Stimulated activated CD4-positive, alpha-beta T cell treated with anti-CD3 and anti-CD28 coated beads, Interleukin-2, amount 100 ng/mL, for 48 hours (primary cell): ENCODE measurements around the gene PP2D1.
"Not testable (repeated sequence)": the region's sequence is repeated elsewhere in the genome, so short reads cannot be mapped to it uniquely, and the experiment has no call there.

ENCODE experiments used
- DNase-seq, 2 donors: peaks; one replicate each; pipeline ENCODE4 v3.0.0-alpha.2; 2020

PP2D1 gene

GRCh38 chr3:20039765-20040547 lies 27.9 kb upstream of the PP2D1 start, which contains the start of gene KAT2B:
TSS of gene KAT2B (plus strand) at chr3:20040446. CDS start at chr3:20040478, 32 bp downstream.
- DNase-seq, result peak; percentile 67 to 70

GRCh38 chr3:20039466-20039764 lies 27.4 kb upstream of the PP2D1 start:
- no peak for DNase-seq

- no peak for DNase-seq
Measured at GRCh38 chr3:20038699-20039465, 26.8 kb upstream of the PP2D1 start.

GRCh38 chr3:20037255-20037996 lies 25.4 kb upstream of the PP2D1 start:
- no peak for DNase-seq

DNA sequence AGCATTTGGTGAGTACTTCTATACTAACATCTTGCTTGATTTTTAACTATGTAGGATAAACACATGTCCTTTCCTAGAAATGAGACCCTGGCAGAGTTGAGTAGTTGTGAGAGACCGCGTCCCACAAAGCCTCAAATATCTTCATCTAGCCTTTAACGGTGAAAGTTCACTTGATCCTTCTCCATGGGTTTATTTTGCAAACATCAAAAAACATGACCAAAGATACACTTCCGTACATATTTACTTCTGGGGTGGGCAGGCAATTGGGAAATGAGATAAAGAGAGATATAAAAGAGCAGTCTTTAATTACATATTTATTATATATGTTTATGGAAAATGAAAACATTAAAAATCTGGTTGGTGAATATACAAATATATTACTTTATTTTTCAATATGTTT lies 23.0 kb upstream of the PP2D1 start:
- no peak for DNase-seq

DNA sequence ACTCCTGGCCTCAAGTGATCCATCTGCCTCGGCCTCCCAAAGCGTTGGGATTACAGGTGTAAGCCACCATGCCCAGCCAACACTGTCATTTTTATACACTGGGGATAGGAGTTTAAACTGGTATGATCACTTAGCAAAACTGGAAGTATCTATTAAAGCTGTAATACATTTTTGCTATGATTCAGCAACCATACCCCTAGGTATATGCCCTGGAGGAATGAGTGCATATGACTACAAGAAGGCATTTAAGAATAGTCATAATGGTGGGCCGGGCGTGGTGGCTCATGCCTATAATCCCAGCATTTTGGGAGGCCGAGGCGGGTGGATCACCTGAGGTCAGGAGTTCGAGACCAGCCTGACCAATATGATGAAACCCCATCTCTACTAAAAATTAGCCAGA lies 19.9 kb upstream of the PP2D1 start:
- DNase-seq, result not testable (repeated sequence)

GRCh38 chr3:20028905-20029331 lies 16.9 kb upstream of the PP2D1 start:
- no peak for DNase-seq

DNA sequence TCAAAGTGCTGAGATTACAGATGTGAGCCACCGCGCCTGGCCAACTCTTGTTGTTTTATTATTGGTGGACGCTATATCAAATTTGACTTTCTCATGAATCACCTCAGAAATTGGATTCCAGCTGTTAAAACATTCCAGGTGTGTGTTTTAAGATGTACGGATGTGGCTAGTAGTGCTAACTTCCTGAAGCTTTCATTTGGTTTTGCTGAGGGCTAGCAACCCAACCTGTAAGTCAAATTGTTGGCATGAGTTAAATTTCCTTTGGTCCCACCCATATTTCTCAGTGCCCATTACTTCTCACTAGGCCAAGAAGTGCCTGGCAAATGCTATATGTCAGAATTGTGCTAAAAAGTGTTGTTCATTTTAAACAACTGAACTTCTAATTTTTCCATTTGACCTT lies 15.1 kb upstream of the PP2D1 start:
- DNase-seq, result no peak

DNA sequence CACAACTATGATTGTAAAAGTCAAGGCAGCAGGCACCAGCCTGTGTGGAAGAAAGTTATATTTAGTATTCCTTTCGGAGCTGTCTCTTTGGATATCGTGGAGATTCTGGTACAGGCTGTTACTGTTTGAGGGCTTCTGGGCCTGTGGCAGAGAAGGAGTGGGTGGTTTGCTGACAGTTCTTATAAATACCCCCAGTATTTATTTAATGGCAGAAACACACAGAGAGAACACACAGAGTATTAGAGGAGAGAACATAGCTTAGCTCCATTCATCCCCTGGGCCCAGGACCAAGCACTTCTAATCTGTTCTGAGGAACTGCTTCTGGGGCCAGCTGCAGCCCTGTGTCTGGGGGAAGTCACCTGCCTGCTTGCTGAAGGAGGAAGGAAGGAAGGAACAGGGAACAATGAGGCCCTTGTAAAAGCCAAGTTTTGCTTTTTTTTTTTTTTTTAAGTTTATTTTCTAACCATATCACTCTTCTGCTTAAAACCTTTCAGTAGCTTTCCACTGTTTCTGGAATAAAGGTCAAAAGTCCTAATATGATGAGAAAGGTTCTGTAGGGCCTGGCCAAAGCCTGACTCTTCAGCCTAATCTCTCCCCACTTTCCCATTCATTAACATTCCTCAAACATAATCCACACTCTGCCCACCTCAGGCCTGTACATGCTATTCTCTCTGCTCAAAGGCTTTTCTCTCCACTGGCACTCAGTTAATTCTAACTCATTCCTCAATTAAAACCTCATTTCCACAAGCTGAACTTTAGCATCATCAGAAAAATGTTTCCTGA lies 11.8 kb upstream of the PP2D1 start:
- no peak for DNase-seq

DNA sequence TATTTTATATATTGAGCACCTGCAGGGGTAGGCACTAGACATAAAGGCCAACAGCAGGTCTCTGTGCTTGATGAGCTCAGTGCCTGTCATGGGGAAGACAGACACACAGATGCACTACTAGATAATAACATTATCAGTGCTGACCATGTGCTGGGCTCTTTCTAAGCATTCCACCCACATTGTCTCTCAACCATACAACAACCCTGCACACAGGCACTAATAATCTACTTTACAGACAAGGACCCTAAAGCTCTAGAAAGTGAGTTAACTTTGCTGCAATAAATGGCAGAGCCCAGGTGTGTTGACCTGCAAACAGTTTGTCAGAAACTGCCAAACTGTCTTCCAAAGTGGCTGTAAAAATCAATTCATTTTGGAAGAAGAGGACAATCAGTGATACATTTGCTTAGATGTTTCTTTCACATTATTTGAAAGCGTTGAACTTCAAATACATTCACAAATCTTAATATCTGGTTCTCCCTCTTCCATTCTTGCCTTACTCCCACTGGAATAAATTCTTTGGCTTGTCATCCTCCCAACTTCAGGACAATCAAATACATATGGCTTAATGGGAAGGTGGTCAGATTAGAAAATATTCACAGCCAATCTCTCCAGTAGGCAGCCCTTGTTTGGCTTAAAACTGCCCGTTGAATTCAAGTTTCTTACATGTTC lies 11.0 kb upstream of the PP2D1 start:
- DNase-seq, result no peak

DNA sequence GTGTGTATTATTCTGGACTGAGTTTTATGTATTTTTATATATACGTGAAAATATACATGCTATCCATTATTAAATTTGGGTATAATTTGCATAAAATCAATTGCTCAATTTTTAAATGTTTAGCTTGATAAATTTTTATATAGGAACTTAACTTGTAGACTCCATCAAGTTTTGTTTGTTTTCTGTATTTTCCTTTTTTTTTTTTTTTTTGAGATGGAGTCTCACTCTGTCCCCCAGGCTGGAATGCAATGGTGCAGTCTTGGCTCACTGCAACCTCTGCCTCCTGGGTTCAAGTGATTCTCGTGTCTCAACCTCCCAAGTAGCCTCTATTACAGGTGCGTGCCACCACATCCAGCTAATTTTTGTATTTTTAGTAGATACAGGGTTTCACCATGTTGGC lies 4.0 kb upstream of the PP2D1 start:
- not testable (repeated sequence) for DNase-seq

DNA sequence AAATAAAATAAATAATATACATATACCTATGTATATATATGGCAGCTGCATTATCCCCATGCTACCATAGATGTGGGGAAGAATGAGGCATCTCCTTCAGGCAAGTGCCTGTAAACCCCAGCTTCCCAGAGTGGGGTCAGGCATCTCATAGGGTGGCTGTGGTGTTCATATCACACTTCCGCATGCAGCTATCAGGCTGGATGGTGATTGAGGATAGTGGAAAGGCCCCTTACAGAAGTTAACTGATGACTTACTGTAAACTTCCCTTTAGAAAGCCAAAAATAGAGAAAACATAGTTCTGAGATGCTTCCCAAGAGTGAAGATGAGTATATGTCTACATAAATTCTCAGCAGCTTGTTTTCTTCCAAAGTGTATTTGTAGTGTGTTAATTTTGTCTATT lies 3.5 kb upstream of the PP2D1 start:
- DNase-seq, result no peak

GRCh38 chr3:20013396-20013795 lies 1.3 kb upstream of the PP2D1 start:
- no peak for DNase-seq

DNA sequence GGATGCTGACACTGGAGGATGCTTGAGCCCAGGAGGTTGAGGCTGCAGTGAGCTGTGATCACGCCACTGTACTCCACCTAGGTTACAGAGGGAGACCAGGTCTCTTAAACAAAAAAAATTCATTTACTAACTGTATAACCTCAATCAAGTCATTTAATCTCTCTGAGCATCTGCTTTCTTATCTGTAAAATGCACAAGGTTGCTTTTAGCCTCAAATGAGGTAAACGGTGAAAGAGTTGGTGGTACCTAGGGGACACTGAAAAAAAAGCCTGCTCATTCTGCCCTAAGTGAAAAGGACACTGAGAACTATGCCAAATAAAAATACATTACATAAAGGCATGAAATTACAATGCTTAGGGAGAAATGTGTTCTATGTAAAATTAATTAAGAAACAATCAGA lies 3.4 kb downstream of the PP2D1 start:
- DNase-seq, result no peak

DNA sequence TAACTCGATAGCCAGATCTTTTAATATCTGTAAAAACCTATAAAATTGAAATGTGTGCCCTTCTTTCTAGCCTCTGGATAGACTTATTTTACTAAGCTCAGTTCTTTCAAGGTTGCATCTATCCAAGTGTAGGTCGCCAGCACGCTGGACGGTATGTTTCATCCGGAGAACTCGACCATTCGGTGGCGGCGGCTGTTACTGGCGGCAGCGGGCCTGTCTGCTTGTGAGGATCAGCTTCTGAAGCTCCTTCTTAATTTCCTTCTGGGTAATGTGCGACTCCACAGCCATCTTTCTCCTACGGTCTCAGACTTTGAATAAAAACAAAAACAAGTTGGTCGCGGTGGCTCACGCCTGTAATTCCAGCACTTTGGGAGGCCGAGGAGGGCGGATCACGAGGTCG lies 4.1 kb downstream of the PP2D1 start:
- no peak for DNase-seq

GRCh38 chr3:20001932-20002331 lies 10.1 kb downstream of the PP2D1 start:
- no peak for DNase-seq

DNA sequence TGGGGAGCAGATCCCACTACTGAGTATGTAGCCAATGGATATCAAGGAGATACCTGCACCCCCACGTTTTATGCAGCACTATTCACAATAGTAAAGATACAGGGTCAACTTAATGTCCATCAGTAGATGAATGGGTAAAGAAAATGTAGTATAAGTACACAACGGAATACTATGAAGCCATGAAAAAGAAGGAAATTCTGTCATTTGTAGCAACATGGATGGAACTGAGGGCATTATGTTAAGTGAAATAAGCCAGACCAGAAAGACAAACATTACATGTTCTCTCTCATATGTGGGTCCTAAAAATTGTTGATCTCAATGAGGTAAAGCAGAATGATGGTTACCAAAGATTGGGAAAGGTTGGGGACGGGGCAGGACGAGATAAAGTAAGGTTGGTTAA lies 14.6 kb downstream of the PP2D1 start:
- DNase-seq, result no peak

- no peak for DNase-seq
Measured at GRCh38 chr3:19994796-19995195, 17.3 kb downstream of the PP2D1 start.

DNA sequence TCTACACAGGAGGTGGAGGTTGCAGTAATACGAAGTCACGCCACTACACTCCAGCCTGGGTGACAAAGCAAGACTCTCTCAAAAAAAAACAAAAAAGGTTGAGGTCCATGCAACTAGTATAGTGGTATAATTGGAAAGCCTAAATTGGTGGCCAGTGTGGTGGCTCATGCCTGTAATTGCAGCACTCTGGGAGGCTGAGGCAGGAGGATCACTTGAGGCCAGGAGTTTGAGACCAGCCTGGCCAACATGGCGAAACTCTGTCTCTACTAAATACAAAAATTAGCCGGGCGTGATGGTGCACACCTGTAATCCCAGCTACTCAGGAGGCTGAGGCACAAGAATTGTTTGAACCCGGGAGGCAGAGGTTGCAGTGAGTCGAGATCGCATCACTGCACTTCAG lies 23.2 kb downstream of the PP2D1 start:
- not testable (repeated sequence) for DNase-seq

DNA sequence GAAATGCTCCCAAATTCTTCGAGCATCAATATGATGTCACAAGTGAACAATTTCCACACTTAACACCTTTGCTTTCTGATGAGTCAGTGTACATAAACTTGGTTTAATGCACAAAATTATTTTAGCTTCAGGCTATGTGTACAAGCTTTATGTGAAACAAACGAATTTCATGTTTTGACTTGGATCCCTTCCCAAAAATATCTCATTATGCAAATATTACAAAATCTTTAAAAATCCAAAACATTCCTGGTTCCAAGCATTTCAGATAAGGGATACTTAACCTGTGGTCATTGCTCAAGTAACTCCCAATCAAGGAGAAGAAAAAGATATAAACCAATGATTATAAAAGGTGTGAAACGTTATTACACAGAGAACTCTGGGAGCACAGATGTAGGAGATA lies 40.0 kb downstream of the PP2D1 start:
- no peak for DNase-seq

DNA sequence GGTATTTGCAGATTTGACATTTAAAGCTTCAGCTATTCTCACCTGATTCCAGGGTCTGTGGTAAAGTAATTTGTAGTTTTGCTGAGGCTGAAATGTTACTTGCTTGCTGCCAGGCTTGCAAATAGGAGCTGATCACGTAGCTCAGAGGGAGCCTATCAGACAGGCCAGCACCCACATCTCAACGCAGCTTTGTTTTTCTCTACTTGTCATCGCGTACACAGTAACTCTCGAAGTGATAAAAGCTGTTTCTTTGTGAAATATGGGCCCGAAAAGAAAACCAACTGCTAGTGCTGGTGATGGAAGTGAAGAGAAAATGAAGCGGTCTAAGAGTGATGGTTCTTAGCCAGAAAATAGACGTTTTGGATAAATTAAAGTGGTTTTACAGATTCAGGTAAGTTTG lies 41.7 kb downstream of the PP2D1 start:
- no peak for DNase-seq

DNA sequence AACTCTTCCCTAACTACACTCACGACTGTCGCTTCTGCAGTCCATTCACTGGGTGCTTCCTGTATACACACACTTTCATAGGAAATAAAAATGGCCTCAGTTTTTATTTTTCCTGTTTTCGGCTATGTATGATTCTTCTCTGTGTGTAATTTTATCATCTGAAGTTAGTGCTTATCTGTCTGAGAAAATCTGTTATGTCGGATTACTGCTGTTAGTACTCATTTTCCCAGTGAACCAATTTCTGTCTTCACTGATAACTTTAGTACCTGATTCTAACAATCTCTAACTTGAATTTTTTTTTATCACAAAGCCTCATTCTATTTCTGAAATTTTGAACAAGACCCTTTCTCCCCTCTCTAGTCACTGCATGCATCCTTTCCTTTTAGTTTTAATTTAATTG lies 44.3 kb downstream of the PP2D1 start:
- DNase-seq, result no peak
